Colonic mucosa (tissue), 4 donors: Measurements from ENCODE around the gene HIF1A. TPM values are rescaled to one million over a fixed set of nuclear protein-coding genes. Genes with fewer than 3 reads are reported as not detected.

Experiments
- DNase-seq: peaks from one replicate; pipeline ENCODE4 v3.0.0-alpha.2; 2020
- H3K27ac ChIP-seq: fragments of 200-600 bp; one replicate; pipeline ENCODE4 v1.8.0; 2021
- H3K27me3 ChIP-seq: fragments of 200-600 bp; one replicate; pipeline ENCODE4 v1.8.0; 2021
- H3K36me3 ChIP-seq: fragments of 200-600 bp; one replicate; pipeline ENCODE4 v1.8.0; 2021
- H3K4me1 ChIP-seq: fragments of 200-600 bp; one replicate; pipeline ENCODE4 v1.8.0; 2021; ENCODE audit warnings: mild to moderate bottlenecking
- H3K4me3 ChIP-seq: fragments of 200-600 bp; one replicate; pipeline ENCODE4 v1.8.0; 2021
- H3K9ac ChIP-seq, 2 donors: one replicate each; pipeline ENCODE4 v1.7.0; 2013; ENCODE audit warnings: control low read depth in 2 of 2, low read depth in 2 of 2, low read length in 2 of 2
- H3K9me3 ChIP-seq: fragments of 200-600 bp; one replicate; pipeline ENCODE4 v1.8.0; 2021
- CTCF ChIP-seq: fragments of 200-600 bp; IDR thresholded peaks from one replicate; pipeline ENCODE4 v1.8.0; 2022; ENCODE audit warnings: antibody characterized with exemption, mild to moderate bottlenecking
- intact Hi-C: fragments of 100-400 bp; cut with DNase I; formaldehyde crosslinking; loops from one replicate; pipeline ENCODE4 v1.14.1; 2022
- total RNA-seq, 2 donors: library from RNA; stranded (reverse); fragmentation: NEBNext Ultra II Directional in 1 of 2; extraction: Animal tissue kit (Norgen Biotek cat#: 25700) in 1 of 2; gene quantifications; one replicate each; pipeline ENCODE4 v1.2.1, GENCODE V29; 2021
- donor health status: healthy.
- donor health status: DM: no; HTN: no; CAD: no.
- donor health status: DM: no; HTN: no; CAD: no.

Gene HIF1A
- total RNA-seq, 2 donors from 2014 or later, result 99.1 to 128 TPM

- no peak for TF ChIP-seq CTCF
- no peak overlapping the region for H3K4me3 ChIP-seq
- H3K4me1 ChIP-seq, result no peaks in the 10 kb centered on the region
- H3K9ac ChIP-seq, result no peak overlapping the region
- intact Hi-C loops, result no loop called here
- H3K36me3 ChIP-seq, result no peaks in the 10 kb centered on the region
- no peak for DNase-seq
- H3K27ac ChIP-seq, result no peak overlapping the region
- no peaks in the 10 kb centered on the region for H3K9me3 ChIP-seq
- H3K27me3 ChIP-seq, result no peaks in the 10 kb centered on the region
Measured at GRCh38 chr14:61651355-61651754, 44.0 kb upstream of the HIF1A start.

- TF ChIP-seq CTCF, result no peak
- Histone ChIP-seq H3K4me3 (no peak overlapping the region), H3K9me3 (no peaks in the 10 kb centered on the region), H3K36me3 (no peaks in the 10 kb centered on the region), H3K27ac (no peak overlapping the region), H3K27me3 (no peaks in the 10 kb centered on the region), H3K4me1 (no peaks in the 10 kb centered on the region), H3K9ac (no peak overlapping the region)
- DNase-seq, result no peak
- intact Hi-C loops, result no loop called here
Measured at GRCh38 chr14:61652526-61653262, 42.6 kb upstream of the HIF1A start.

GRCh38 chr14:61653507-61653906 is 41.8 kb upstream of the HIF1A start:
- DNase-seq, result no peak
- no peak overlapping the region for H3K4me3 ChIP-seq
- no peak overlapping the region for H3K9ac ChIP-seq
- intact Hi-C loops, result no loop called here
- TF ChIP-seq CTCF, result no peak
- no peaks in the 10 kb centered on the region for H3K27me3 ChIP-seq
- no peak overlapping the region for H3K27ac ChIP-seq
- H3K36me3 ChIP-seq, result no peaks in the 10 kb centered on the region
- no peaks in the 10 kb centered on the region for H3K4me1 ChIP-seq
- no peaks in the 10 kb centered on the region for H3K9me3 ChIP-seq

GRCh38 chr14:61654026-61654425 is 41.3 kb upstream of the HIF1A start:
- DNase-seq, result no peak
- Histone ChIP-seq H3K36me3 (no peaks in the 10 kb centered on the region), H3K9ac (no peak overlapping the region), H3K27me3 (no peaks in the 10 kb centered on the region), H3K27ac (no peak overlapping the region), H3K9me3 (no peaks in the 10 kb centered on the region), H3K4me1 (no peaks in the 10 kb centered on the region), H3K4me3 (no peak overlapping the region)
- intact Hi-C loops, result no loop called here
- no peak for TF ChIP-seq CTCF

GRCh38 chr14:61655777-61656176 is 39.5 kb upstream of the HIF1A start:
- Histone ChIP-seq H3K9ac (no peak overlapping the region), H3K27me3 (no peaks in the 10 kb centered on the region), H3K9me3 (no peaks in the 10 kb centered on the region), H3K27ac (no peak overlapping the region), H3K4me1 (no peaks in the 10 kb centered on the region), H3K4me3 (no peak overlapping the region), H3K36me3 (no peaks in the 10 kb centered on the region)
- intact Hi-C loops, result no loop called here
- no peak for DNase-seq
- no peak for TF ChIP-seq CTCF
